HG02623 (cell line): ENCODE data around the gene MYO1E.

ENCODE experiments used
- ATAC-seq: cut with Tn5 transposase; IDR thresholded peaks from one replicate; pipeline ENCODE4 v1.9.1; 2021; ENCODE audit warnings: moderate library complexity; ENCODE audit not compliant: unreplicated experiment

MYO1E gene

DNA sequence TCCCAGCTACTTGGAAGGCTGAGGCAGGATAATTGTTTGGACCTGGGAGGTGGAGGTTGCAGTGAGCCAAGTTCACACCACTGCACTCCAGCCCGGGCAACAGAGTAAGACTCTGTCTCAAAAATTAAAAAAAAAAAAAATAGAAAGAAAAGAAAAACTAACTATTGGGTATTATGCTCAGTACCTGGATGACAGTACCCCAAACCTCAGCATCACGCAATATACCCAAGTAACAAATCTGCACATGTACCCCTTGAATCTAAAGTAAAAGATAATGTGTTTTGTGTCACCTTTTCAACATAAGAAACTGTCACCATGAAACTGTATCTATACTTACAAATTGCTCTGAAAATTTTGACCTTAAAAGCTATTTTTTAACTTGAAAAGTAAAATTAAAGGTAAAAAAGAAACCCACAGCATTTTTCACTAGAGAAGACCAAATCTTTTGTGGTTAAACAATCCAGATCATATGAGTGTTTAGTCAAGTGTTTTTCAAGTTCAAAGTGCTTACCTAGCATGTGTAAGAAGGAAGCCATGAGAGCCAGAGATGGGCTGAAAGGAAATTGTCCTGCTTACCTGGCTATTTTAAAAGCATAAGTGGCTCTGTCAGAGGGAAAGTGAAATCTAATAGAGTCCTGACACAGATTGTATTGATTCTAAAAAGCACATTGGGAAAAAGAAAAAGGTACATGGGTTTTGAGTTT, 50.5 kb downstream of the MYO1E start:
- ATAC-seq, result no peak

DNA sequence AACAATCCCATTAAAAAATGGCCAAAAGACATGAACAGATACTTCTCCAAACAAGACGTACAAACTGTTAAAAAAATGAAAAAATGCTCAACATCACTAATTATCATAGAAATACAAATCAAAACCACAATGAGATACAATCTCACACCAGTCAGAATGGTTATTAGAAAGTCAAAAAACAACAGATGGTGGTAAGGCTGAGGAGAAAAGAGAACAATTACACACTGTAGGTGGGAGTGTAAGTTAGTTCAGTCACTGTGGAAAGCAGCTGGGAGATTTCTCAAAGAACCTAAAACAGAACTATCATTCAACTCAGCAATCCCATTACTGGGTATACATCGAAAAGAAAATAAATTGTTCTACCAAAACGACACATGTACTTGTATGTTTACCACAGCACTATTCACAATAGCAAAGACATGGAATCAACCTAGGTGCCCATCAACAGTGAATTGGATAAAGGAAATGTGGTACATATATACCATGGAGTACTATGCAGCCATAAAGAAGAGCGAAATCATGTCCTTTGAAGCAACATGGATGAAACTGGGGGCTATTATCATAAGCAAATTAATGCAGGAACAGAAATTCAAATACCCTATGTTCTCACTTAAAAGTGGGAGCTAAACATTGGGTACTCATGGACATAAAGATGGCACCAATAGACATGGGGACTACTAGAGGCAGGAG, 51.5 kb downstream of the MYO1E start:
- ATAC-seq, result no peak

DNA sequence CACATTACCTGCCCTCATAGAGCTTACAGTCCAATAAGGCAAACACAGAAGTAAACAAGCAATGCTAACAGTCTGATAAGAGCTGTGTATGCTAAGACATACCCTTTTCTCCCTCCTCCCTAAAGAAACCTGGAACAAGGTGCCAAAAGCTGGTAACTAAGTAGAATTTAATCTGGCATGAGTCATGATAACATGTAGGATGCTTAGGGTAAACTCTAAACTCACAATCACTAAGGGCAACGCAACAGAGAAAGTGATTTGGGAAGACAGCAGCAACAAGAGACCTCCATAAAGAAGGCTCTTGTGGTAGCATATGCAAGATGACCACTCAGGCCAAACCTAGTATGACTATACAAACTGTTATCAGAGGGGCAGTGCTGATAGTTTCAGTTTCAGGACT, 55.5 kb downstream of the MYO1E start:
- no peak for ATAC-seq

DNA sequence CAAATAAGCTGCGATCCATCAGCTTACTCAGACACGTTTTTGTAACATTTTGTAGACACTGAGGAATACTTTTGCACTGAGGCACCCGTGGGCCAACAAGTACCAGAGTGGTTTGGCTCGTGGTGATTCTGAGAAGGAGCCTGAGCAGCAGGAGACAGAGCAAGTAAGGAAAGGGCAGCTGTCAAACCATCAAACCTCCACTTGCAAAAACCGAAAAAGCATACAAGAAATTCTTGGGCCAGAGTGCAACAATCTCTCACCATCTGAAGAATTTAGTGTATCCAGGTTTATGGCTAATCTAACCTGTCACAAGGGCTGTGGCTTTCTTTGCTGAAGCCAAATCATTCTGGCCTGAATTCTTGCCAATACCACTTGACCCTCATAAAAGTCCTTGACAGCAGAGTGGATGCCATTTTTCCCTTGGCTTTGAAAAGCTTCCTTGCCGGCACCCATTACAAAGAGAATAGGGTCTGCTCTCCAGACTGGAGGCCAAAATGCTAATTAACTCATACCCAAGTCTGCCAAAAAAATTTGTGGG, 56.7 kb downstream of the MYO1E start:
- ATAC-seq, result no peak

DNA sequence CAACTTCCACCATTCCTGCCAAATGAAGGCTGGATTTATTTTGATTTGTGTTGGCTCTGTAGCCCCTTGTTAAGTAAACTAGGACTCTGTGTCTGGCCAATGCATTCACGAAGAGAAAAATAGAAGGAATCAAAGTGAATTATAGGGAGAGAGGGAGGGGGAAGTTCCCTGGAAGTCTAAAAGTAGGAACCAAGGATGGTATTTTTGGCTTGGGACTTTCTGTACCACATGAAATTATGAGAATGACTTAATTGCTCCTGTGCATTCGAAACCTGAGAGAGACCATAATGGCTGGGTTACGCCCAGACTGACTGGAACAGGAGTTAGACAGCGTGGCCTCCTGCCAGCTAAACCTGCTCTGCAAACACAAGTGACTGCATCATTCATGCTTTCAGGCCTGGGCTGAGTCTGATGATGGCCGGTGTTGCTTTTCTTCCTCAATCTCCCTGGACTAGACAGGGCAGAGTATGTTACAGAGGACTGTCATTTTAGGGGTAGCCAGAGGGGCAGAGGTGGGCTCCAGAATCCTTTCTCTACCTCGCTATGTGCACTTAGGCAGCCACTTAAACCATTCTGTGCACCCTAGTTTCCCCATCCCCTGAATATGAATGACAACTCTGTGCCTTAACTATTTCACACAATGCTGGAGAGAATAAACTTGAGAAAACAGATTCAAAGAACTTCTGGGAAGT, 58.9 kb downstream of the MYO1E start:
- ATAC-seq, result peak; percentile 73

DNA sequence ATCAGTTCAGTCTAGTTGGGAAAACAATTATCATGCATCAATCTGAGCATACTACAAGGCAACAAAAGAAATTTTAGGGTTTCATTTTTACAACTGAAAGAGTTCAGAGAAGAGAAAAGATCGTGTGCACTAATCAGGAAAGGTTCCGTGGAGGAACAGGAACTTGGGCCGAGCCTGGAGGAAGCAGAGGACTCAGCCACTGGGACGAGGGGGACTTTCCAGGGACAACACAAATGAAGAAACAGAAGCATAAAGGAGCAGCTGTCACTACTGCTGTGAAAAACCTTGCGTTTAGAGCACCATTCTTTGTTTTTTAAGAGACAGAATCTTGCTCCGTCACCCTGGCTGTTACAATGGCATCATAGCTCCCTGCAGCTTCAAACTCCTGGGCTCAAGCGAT, 60.5 kb downstream of the MYO1E start:
- no peak for ATAC-seq

DNA sequence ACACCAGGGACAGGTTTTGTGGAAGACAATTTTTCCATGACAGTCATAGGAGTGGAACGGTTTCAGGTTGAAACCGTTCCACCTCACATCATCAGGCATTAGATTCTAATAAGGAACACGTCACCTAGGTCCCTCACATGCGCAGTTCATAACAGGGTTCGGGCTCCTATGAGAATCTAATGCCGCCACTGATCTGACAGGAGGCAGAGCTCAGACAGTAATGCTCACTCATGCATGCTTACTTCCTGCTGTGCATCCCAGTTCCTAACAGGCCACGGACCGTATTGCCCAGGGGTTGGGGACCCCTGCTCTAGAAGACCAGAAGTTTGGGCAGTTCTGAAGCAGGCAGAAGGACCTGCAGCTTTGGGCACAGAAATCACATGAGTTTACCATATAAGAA, 61.5 kb downstream of the MYO1E start:
- no peak for ATAC-seq

DNA sequence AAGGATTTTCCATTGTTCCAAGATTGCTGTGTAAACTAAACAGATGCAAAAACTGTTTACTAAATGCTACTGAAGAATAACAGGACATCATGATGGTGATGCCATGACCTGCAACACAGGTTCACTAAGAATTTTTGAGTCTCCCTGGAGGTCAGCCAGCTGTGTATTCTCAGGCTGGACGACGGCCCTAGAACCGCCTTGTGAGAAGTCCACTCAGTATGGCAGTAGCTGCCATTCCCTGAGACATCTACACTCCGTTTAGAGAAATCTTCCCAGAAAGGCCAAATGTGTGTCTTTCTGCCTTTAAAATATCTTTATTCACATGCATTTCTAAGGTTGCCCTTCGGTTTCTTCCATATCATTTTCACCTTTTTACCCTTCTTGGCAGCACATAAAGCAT, 63.3 kb downstream of the MYO1E start:
- ATAC-seq, result no peak

DNA sequence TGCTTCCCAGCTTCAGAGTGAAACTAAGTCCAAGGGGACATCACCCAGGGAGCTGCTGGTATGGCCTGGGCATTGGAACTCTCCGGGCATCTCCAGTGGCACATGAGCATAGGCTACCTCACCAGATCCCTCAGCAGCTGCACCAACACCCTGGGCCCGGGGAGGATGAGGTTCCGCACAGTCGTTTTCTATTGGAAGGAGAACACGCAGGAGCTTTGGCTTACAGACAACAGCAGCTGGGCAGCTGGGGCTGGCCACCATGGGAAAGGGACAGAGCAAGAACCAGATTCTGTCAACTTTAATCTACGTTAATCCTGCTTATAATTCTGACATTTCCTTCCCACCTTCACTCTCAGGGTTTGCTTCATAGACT, 65.5 kb downstream of the MYO1E start:
- ATAC-seq, result no peak

DNA sequence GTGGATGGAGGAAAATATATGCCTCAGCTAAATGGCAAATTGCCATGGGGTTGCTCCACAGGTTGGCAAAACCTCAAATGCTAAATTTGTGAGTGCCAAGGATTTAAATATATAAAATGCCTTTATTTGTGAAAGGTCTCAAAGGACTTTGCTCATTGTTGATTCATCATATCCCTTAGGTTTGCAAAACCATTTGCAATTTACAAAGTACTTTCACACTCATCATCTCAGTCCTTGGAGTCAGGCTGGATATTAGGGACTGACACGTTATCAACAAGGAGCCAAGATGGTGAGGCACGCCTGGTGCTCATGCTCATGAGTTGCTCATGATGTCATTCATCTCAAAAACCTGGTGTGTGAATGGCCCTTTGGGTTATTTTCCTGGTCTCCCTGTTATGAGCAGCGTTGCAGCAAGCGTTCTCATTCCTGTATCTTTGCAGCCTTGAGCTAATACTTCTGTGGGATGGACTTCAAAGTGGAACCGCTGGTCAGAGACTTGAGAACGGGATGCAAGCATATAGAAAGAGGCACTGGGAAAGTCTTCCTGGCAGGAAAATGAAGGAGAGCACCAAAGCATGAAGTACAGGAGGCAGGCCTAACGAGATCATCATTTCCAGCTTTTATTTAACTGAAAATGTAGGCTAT, 66.0 kb downstream of the MYO1E start:
- ATAC-seq, result no peak

DNA sequence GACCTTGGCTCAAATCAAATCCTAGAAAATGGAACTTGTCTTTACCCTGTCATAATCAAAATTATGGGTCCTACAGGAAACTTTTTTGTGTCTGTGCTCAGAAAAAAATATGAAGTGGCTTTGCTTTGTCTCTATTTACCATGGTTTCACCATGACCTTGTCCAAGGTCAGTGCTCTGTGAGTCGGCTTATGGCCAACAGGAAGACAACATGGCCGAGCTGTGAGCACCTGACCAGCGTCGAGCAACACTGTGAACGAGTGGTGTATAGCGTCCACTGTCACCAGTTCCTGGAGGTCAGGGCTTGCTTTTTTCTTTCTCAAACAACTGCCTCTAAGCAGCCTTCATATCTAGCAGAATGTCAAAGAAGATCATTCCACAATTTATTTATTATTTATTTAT, 67.9 kb downstream of the MYO1E start:
- no peak for ATAC-seq

DNA sequence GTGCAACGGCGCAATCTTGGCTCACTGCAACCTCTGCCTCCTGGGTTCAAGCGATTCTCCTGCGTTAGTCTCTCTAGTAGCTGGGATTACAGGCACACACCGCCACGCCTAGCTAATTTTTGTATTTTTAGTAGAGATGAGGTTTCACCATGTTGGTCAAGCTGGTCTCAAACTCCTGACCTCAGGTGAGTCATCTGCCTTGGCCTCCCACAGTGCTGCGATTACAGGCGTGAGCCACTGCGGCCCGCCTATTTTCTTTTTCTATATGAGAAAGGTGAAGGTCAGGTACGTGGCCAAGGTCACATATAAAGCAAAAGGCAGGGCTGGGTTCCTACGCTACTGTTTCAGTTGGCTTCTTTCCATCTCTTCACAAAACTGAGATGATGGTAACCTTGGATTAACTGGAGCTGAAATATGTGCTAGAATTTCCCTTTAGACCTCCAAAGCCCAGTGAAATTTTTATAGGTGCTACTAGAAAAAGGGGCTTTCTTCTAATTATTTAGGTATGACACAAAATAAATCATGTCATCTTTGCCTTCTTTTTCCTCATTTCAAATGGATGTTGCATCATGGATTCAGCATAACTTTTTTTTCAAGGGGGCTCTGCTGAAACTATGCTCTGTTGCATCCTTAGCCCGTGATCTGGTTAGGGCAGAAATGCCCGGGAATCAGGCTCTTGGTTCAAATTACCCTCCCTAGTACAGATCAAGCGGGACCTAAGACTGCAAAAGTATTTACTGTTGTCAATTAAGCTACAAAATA, 68.5 kb downstream of the MYO1E start:
- no peak for ATAC-seq

DNA sequence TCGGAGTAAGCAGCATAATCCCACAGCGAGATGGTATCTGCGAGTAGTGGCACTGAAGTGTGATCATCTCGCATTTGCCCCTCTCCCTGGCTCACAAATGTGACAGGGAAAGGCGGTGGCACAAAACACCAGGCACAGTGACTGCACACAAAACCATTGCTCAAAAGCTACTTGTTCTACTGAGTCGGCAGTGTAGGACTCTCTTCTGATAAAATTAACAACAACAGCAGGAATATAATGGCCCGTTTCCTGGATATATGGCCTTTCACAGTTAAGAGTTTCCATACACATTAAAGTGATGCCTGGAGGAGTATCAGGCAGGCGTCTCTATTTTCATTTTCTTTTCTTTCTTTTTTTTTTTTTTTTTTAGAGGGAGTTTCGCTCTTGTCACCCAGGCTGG, 69.0 kb downstream of the MYO1E start:
- no peak for ATAC-seq

DNA sequence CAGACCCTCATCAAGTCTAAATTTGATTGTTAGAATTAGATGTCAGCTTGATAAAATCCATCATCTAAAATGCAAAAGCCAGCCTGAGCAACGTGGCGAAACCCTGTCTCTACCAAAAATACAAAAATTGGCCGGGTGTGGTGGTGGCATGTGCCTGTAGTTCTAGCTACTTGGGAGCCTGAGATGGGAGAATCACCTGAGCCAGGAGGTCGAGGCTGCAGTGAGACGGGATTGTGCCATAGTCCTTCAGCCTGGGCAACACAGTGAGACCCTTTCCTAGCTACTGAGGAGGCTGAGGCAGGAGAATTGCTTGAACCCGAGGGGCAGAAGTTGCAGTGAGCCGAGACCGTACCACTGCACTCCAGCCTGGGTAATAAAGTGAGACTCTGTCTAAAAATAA, 69.5 kb downstream of the MYO1E start:
- no peak for ATAC-seq

DNA sequence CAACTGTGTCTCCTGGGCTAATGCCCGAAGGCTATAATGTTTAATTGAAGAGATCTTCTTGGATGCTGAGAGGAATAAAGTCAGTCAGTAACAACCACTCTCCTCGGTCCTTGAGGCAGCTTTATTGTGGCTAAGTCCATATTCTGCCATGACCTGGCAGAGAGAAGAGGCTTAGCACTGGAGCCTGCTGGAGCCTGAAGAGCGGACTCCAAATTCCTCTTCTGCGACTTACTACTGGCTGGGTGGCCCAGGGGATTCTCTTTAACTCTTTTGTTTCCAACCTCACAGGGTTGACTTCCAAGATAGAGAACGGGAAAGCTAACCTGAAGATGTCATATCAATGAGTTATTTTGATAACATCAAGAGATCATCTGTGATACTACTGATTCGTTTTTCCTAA, 71.1 kb downstream of the MYO1E start:
- ATAC-seq, result no peak

DNA sequence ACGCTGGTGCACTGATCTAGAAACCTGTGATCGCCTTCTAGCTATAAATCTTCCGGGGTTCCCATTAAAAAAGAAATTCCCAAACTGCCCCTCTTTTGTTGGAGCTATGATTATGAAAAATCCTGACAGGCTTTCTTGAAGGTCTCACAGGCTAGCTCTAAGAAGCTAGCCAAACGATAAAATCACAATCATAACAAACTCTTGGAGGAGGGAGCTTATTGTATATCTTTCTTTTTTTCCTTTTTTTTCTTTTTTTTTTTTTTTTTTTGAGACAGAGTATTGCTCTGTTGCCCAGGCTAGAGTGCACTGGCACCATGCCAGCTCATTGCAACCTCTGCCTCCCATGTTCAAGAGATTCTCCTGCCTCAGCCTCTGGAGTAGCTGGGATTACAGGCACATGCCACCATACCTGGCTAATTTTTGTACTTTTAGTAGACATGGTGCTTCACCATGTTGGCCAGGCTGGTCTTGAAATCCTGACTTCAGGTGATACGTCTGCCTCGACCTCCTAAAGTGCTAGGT, 72.0 kb downstream of the MYO1E start:
- no peak for ATAC-seq

DNA sequence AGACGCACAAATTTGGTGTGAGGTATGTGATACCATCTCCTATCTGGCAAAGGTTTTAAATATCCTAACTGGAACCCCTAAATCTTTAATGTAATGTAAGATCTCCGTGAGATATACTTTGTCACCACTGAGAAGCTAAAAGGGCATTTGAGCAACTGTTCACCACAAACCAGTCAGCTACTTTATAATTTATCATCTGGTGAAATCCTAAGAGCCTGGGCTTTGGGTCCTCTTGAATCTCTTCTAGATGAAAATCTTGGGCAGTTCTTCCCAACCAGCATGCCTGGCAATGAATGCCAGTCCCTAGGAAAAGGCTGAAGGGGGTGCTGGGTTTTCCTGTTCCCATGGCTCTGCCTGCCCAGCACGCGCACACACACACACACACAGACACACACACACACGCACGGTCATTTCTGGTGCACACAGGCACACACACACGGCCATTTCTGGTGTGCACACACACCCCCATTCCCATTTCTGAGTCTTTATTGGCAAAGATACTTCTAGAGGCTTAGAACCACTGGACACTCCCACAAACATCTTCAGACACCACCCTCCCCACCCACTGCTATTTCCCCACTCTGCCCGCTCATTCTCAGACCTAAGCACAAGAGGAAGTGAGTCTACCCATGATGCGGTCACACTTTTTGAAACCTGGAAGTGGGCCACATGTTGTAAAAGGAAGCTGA, 72.6 kb downstream of the MYO1E start:
- ATAC-seq, result peak; percentile 60

DNA sequence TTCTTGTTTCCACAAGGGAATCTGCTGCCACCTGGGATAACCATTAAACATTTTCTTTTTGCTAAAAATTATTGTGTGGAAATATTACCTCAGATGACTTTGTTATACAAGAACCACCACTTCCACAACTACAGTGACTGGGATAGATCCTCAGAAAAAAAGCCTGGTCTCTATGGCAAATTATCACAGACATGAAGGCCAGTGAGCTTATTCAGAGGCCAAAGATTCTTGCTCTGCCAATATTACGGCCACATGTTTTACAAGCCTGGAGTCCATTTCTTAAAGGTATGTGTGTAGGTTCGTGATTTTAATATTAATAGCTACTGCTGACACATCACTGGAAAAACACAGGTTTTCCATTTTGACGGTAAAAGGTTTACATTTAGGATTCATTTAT, 73.8 kb downstream of the MYO1E start:
- no peak for ATAC-seq

DNA sequence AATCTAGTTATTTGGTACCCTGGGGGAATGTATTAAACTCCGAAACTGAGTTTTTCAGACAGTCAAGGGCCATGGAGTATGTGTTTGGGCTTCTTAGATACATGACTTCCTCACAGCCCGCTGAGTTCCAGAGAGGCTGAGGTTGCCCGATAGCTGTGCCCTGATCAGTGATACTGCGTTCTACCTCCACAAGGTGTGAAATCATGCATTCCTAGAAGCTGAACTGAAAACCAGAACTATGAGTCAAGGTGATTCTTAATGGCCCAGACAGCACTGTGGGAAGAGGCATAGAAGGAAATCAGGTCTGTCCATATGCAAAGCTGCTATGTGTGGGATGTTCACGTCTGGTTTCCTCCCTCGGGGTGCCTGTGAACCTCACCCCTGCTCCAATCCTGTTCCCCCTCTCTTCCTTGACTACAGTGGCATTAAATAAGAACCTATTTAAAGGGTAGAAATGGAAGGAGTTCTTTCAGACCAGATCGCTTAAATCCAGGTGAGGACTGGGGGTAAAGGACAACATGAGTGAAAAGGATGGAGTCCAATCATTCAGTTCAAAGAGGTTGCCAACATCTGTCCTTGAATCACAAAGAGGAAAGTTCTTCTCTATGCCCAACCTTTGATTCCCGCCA, 74.3 kb downstream of the MYO1E start:
- peak; percentile 64 for ATAC-seq
